Naive B cell (primary cell): ENCODE data around the gene PRPF18. TPM values are rescaled to one million over a fixed set of nuclear protein-coding genes. Genes with fewer than 3 reads are reported as not detected.
A peak's percentile ranks its signal among the peaks of the same experiment; 100 is the strongest.

Experiments
- ATAC-seq, 2 donors: fragments of 150-1000 bp; cut with Tn5 transposase; 2 replicates each; pipeline ENCODE4 v1.10.0; 2021; ENCODE audit warnings: low read depth in 2 of 2, mild to moderate bottlenecking in 2 of 2, moderate library complexity in 2 of 2
- DNase-seq: peaks from one replicate; pipeline ENCODE4 v3.0.0; 2022
- H3K27ac Mint-ChIP-seq, 6 donors: one replicate each; pipeline ENCODE4 v1.8.0; 2020 to 2022; ENCODE audit warnings: mild to moderate bottlenecking in 6 of 6, mixed read lengths in 6 of 6, moderate library complexity in 5 of 6, inconsistent platforms in 2 of 6
- H3K27me3 Mint-ChIP-seq, 3 donors: one replicate each; pipeline ENCODE4 v1.8.0; 2021 to 2022; ENCODE audit warnings: mixed read lengths in 3 of 3, mild to moderate bottlenecking in 1 of 3
- H3K36me3 Mint-ChIP-seq, 2 donors: one replicate each; pipeline ENCODE4 v1.8.0; 2020 to 2022; ENCODE audit warnings: mixed read lengths in 2 of 2, inconsistent platforms in 1 of 2, mild to moderate bottlenecking in 1 of 2
- H3K4me1 Mint-ChIP-seq, 3 donors: one replicate each; pipeline ENCODE4 v1.8.0; 2020 to 2022; ENCODE audit warnings: mixed read lengths in 3 of 3, inconsistent platforms in 1 of 3, mild to moderate bottlenecking in 1 of 3, moderate library complexity in 1 of 3
- H3K4me3 Mint-ChIP-seq, 8 donors: one replicate each; pipeline ENCODE4 v1.8.0; 2020 to 2022; ENCODE audit warnings: mild to moderate bottlenecking in 8 of 8, mixed read lengths in 8 of 8, moderate library complexity in 8 of 8, inconsistent platforms in 2 of 8
- H3K9me3 Mint-ChIP-seq, 7 donors: one replicate each; pipeline ENCODE4 v1.8.0; 2020 to 2022; ENCODE audit warnings: mixed read lengths in 7 of 7, mild to moderate bottlenecking in 5 of 7, inconsistent platforms in 2 of 7, moderate library complexity in 1 of 7
- polyA plus RNA-seq, 6 donors: library from polyadenylated mRNA; unstranded; fragments of 300-500 nt; fragmentation: Illumina TruSeq; gene quantifications; one replicate each; pipeline ENCODE4 v1.2.3, GENCODE V29; 2021; ENCODE audit warnings: low read depth in 6 of 6

PRPF18 gene
- polyA plus RNA-seq, 6 donors from 2014 or later, result 38.7 to 53.6 (median 43.8) TPM

GRCh38 chr10:13634207-13634606 lies 47.4 kb downstream of the PRPF18 start:
- ATAC-seq (no peak), DNase-seq (no peak)
- Mint-ChIP-seq H3K4me1 (peaks cover 7 to 13% (median 12%) of the 10 kb centered on the region in 3 donors), H3K4me3 (no peak overlapping the region), H3K9me3 (no peaks in the 10 kb centered on the region), H3K27ac (peak overlapping the region in 2 of 6 donors; percentile 18 to 54), H3K36me3 (peaks cover 24 to 39% of the 10 kb centered on the region in 2 donors), H3K27me3 (no peaks in the 10 kb centered on the region)

GRCh38 chr10:13636776-13637175 lies 50.0 kb downstream of the PRPF18 start:
- DNase-seq (no peak), ATAC-seq (no peak)
- Mint-ChIP-seq H3K4me1 (peaks cover 6 to 13% (median 7%) of the 10 kb centered on the region in 3 donors), H3K9me3 (peaks cover 9 to 16% (median 14%) of the 10 kb centered on the region in 7 donors), H3K27me3 (no peaks in the 10 kb centered on the region), H3K27ac (peak overlapping the region in 1 of 6 donors; percentile 67), H3K4me3 (no peak overlapping the region), H3K36me3 (peaks cover 36 to 49% of the 10 kb centered on the region in 2 donors)

GRCh38 chr10:13637303-13637856 lies 50.6 kb downstream of the PRPF18 start:
- ATAC-seq (no peak), DNase-seq (no peak)
- Mint-ChIP-seq H3K4me1 (peaks cover under 1 to 7% (median 4%) of the 10 kb centered on the region in 3 donors), H3K27me3 (no peaks in the 10 kb centered on the region), H3K27ac (no peak overlapping the region), H3K36me3 (peaks cover 42 to 55% of the 10 kb centered on the region in 2 donors), H3K9me3 (peaks cover 15 to 22% (median 20%) of the 10 kb centered on the region in 7 donors), H3K4me3 (no peak overlapping the region)

- no peak for ATAC-seq
- H3K4me3 Mint-ChIP-seq, result no peak overlapping the region
- H3K9me3 Mint-ChIP-seq, result peaks cover 18 to 27% (median 23%) of the 10 kb centered on the region in 7 donors
- DNase-seq, result no peak
- peaks cover 47 to 60% of the 10 kb centered on the region in 2 donors for H3K36me3 Mint-ChIP-seq
- H3K27ac Mint-ChIP-seq, result no peak overlapping the region
- H3K4me1 Mint-ChIP-seq, result peaks cover 0 to 4% (median 2%) of the 10 kb centered on the region in 3 donors
- no peaks in the 10 kb centered on the region for H3K27me3 Mint-ChIP-seq
These were observed 51.1 kb downstream of the PRPF18 start for GRCh38 chr10:13637894-13638293.

GRCh38 chr10:13642293-13642692 lies 55.5 kb downstream of the PRPF18 start:
- ATAC-seq (no peak), DNase-seq (no peak)
- H3K27me3 Mint-ChIP-seq, result no peaks in the 10 kb centered on the region
- H3K4me3 Mint-ChIP-seq, result no peak overlapping the region
- peaks cover 18 to 28% (median 23%) of the 10 kb centered on the region in 7 donors for H3K9me3 Mint-ChIP-seq
- no peak overlapping the region for H3K27ac Mint-ChIP-seq
- peaks cover 51 to 68% of the 10 kb centered on the region in 2 donors for H3K36me3 Mint-ChIP-seq
- H3K4me1 Mint-ChIP-seq, result peaks cover 0 to 4% (median 0%) of the 10 kb centered on the region in 3 donors

GRCh38 chr10:13643016-13643415 lies 56.3 kb downstream of the PRPF18 start:
- peaks cover 0 to 4% (median 0%) of the 10 kb centered on the region in 3 donors for H3K4me1 Mint-ChIP-seq
- no peak for DNase-seq
- H3K36me3 Mint-ChIP-seq, result peaks cover 47 to 64% of the 10 kb centered on the region in 2 donors
- ATAC-seq, result no peak
- H3K4me3 Mint-ChIP-seq, result no peak overlapping the region
- H3K27ac Mint-ChIP-seq, result no peak overlapping the region
- H3K9me3 Mint-ChIP-seq, result peaks cover 18 to 28% (median 23%) of the 10 kb centered on the region in 7 donors
- H3K27me3 Mint-ChIP-seq, result no peaks in the 10 kb centered on the region

GRCh38 chr10:13644866-13645265 lies 58.1 kb downstream of the PRPF18 start:
- peaks cover 47 to 51% of the 10 kb centered on the region in 2 donors for H3K36me3 Mint-ChIP-seq
- H3K27ac Mint-ChIP-seq, result no peak overlapping the region
- no peak for DNase-seq
- peaks cover 18 to 28% (median 23%) of the 10 kb centered on the region in 7 donors for H3K9me3 Mint-ChIP-seq
- H3K27me3 Mint-ChIP-seq, result no peaks in the 10 kb centered on the region
- H3K4me3 Mint-ChIP-seq, result no peak overlapping the region
- H3K4me1 Mint-ChIP-seq, result peaks cover 0 to 4% (median 0%) of the 10 kb centered on the region in 3 donors
- ATAC-seq, result no peak

GRCh38 chr10:13648425-13648824 lies 61.7 kb downstream of the PRPF18 start:
- no peaks in the 10 kb centered on the region for H3K27me3 Mint-ChIP-seq
- H3K9me3 Mint-ChIP-seq, result no peaks in the 10 kb centered on the region
- H3K27ac Mint-ChIP-seq, result no peak overlapping the region
- H3K4me1 Mint-ChIP-seq, result no peaks in the 10 kb centered on the region
- peaks cover 17 to 19% of the 10 kb centered on the region in 2 donors for H3K36me3 Mint-ChIP-seq
- DNase-seq (no peak), ATAC-seq (no peak)
- H3K4me3 Mint-ChIP-seq, result no peak overlapping the region

GRCh38 chr10:13649844-13650520 lies 63.2 kb downstream of the PRPF18 start:
- no peak overlapping the region for H3K4me3 Mint-ChIP-seq
- H3K4me1 Mint-ChIP-seq, result no peaks in the 10 kb centered on the region
- H3K9me3 Mint-ChIP-seq, result no peaks in the 10 kb centered on the region
- no peaks in the 10 kb centered on the region for H3K27me3 Mint-ChIP-seq
- DNase-seq (no peak), ATAC-seq (no peak)
- H3K27ac Mint-ChIP-seq, result peak overlapping the region in 1 of 6 donors; percentile 29
- peaks cover 17 to 19% of the 10 kb centered on the region in 2 donors for H3K36me3 Mint-ChIP-seq

- Mint-ChIP-seq H3K9me3 (no peaks in the 10 kb centered on the region), H3K4me3 (no peak overlapping the region), H3K4me1 (no peaks in the 10 kb centered on the region), H3K36me3 (peaks cover 9 to 10% of the 10 kb centered on the region in 2 donors), H3K27ac (no peak overlapping the region), H3K27me3 (no peaks in the 10 kb centered on the region)
- ATAC-seq (no peak), DNase-seq (no peak)
These were observed 64.2 kb downstream of the PRPF18 start for GRCh38 chr10:13650961-13651360.

GRCh38 chr10:13651969-13652720 lies 65.4 kb downstream of the PRPF18 start:
- Mint-ChIP-seq H3K27me3 (no peaks in the 10 kb centered on the region), H3K36me3 (peaks cover 0 to 9% of the 10 kb centered on the region in 2 donors)
- no peak for DNase-seq

GRCh38 chr10:13652860-13653259 lies 66.1 kb downstream of the PRPF18 start:
- H3K27me3 Mint-ChIP-seq, result no peaks in the 10 kb centered on the region
- no peak for DNase-seq
- no peaks in the 10 kb centered on the region for H3K4me1 Mint-ChIP-seq
- H3K9me3 Mint-ChIP-seq, result no peaks in the 10 kb centered on the region
- no peak for ATAC-seq
- peaks cover 0 to 9% of the 10 kb centered on the region in 2 donors for H3K36me3 Mint-ChIP-seq
- no peak overlapping the region for H3K4me3 Mint-ChIP-seq
- H3K27ac Mint-ChIP-seq, result no peak overlapping the region

More at GRCh38 chr10:13651969-13652720, 65.4 kb downstream of the PRPF18 start:
- Mint-ChIP-seq H3K9me3 (no peaks in the 10 kb centered on the region), H3K4me1 (no peaks in the 10 kb centered on the region), H3K27ac (peak overlapping the region in 1 of 6 donors; percentile 91), H3K4me3 (no peak overlapping the region)
- ATAC-seq, result no peak

- Mint-ChIP-seq H3K36me3 (peaks cover 0 to 1% of the 10 kb centered on the region in 2 donors), H3K4me1 (peaks cover 0 to 6% (median 0%) of the 10 kb centered on the region in 3 donors), H3K9me3 (no peaks in the 10 kb centered on the region), H3K27me3 (no peaks in the 10 kb centered on the region), H3K27ac (peak overlapping the region in 3 of 6 donors; percentile 3 to 68 (median 36)), H3K4me3 (no peak overlapping the region)
- ATAC-seq (no peak), DNase-seq (no peak)
These were observed 67.5 kb downstream of the PRPF18 start for GRCh38 chr10:13654118-13654830.
